ENCODE measurements around the gene MRLN.
"Not testable (repeated sequence)": the region's sequence is repeated elsewhere in the genome, so short reads cannot be mapped to it uniquely, and the experiment has no call there.

MRLN gene

GRCh38 chr10:59753267-59753666 lies at the start of gene MRLN:
MRLN (minus strand) TSS chr10:59753455.
- peak; percentile 63 for DNase-seq (ENCODE audit: low spot score)

- DNase-seq (ENCODE audit: low spot score): no peak
Measured at GRCh38 chr10:59801171-59801570, 47.9 kb upstream of the MRLN start.

GRCh38 chr10:59799421-59799820 lies 46.2 kb upstream of the MRLN start:
- no peak for DNase-seq (ENCODE audit: low spot score)

GRCh38 chr10:59793919-59794318 lies 40.7 kb upstream of the MRLN start:
- no peak for DNase-seq (ENCODE audit: low spot score)

GRCh38 chr10:59792812-59793211 lies 39.6 kb upstream of the MRLN start:
- no peak for DNase-seq (ENCODE audit: low spot score)

GRCh38 chr10:59791601-59792000 lies 38.3 kb upstream of the MRLN start:
- DNase-seq (ENCODE audit: low spot score): no peak

- DNase-seq (ENCODE audit: low spot score): not testable (repeated sequence)
Measured at GRCh38 chr10:59790080-59790479, 36.8 kb upstream of the MRLN start.

GRCh38 chr10:59788914-59789313 lies 35.7 kb upstream of the MRLN start:
- DNase-seq (ENCODE audit: low spot score): not testable (repeated sequence)

GRCh38 chr10:59787032-59787431 lies 33.8 kb upstream of the MRLN start:
- DNase-seq (ENCODE audit: low spot score): not testable (repeated sequence)

GRCh38 chr10:59785476-59785875 lies 32.2 kb upstream of the MRLN start:
- not testable (repeated sequence) for DNase-seq (ENCODE audit: low spot score)

GRCh38 chr10:59781511-59781910 lies 28.3 kb upstream of the MRLN start:
- DNase-seq (ENCODE audit: low spot score): no peak

GRCh38 chr10:59779756-59780533 lies 26.7 kb upstream of the MRLN start:
- DNase-seq (ENCODE audit: low spot score): peak; percentile 56

GRCh38 chr10:59774451-59774850 lies 21.2 kb upstream of the MRLN start:
- DNase-seq (ENCODE audit: low spot score): no peak

GRCh38 chr10:59773088-59773487 lies 19.8 kb upstream of the MRLN start:
- DNase-seq (ENCODE audit: low spot score): no peak

GRCh38 chr10:59771162-59771807 lies 18.0 kb upstream of the MRLN start:
- DNase-seq (ENCODE audit: low spot score): no peak

- DNase-seq (ENCODE audit: low spot score): no peak
Measured at GRCh38 chr10:59770689-59771088, 17.4 kb upstream of the MRLN start.

GRCh38 chr10:59762505-59762904 lies 9.2 kb upstream of the MRLN start:
- DNase-seq (ENCODE audit: low spot score): no peak

GRCh38 chr10:59757966-59758365 lies 4.7 kb upstream of the MRLN start:
- DNase-seq (ENCODE audit: low spot score): no peak

GRCh38 chr10:59754951-59755350 lies 1.7 kb upstream of the MRLN start:
- no peak for DNase-seq (ENCODE audit: low spot score)

- DNase-seq (ENCODE audit: low spot score): no peak
Measured at GRCh38 chr10:59752278-59752940, 846 bp downstream of the MRLN start.

- no peak for DNase-seq (ENCODE audit: low spot score)
Measured at GRCh38 chr10:59750155-59750945, 2.9 kb downstream of the MRLN start.

- DNase-seq (ENCODE audit: low spot score): no peak
Measured at GRCh38 chr10:59748834-59749233, 4.4 kb downstream of the MRLN start.

Data from D341Med (cell line).